GM12878 (cell line): ENCODE measurements around the gene SVIL. TPM values are rescaled to one million over a fixed set of nuclear protein-coding genes. Genes with fewer than 3 reads are reported as not detected.
A peak's percentile ranks its signal among the peaks of the same experiment; 100 is the strongest.

Experiments
- ATAC-seq: fragments of 200-7000 bp; cut with Tn5 transposase; 3 replicates; pipeline ENCODE4 v1.9.1; 2020; ENCODE audit warnings: mild to moderate bottlenecking, moderate library complexity
- BruUV-seq: library from RNA; stranded (reverse); fragments of 400-500 nt; replicated peaks from 2 replicates; lab custom pipeline; 2021; lab: Mats Ljungman, UMichigan
- CTCF ChIA-PET: fragments of 300-600 bp; sonication (Branson Sonifier 250); formaldehyde crosslinking; extraction: SDS; loops from one replicate; lab custom pipeline; 2021; ENCODE audit warnings: inconsistent platforms; lab: Yijun Ruan, JAX
- POLR2A ChIA-PET: fragments of 350-600 bp; formaldehyde crosslinking; extraction: SDS; loops from one replicate; lab custom pipeline; 2021; ENCODE audit warnings: inconsistent platforms; lab: Charles Lee
- RAD21 ChIA-PET: fragments of 300-600 bp; sonication (Branson Sonifier 250); formaldehyde crosslinking; loops from one replicate; lab custom pipeline; 2023; ENCODE audit warnings: antibody characterized with exemption; ENCODE audit not compliant: unreplicated experiment; lab: Charles Lee
- SMC1A ChIA-PET: fragments of 300-600 bp; sonication (Branson Sonifier 250); formaldehyde crosslinking; loops from one replicate; lab custom pipeline; 2023; ENCODE audit not compliant: unreplicated experiment, uncharacterized antibody; lab: Charles Lee
- DNase-seq: peaks from one replicate; pipeline ENCODE4 v3.0.0-alpha.2; 2011; ENCODE audit warnings: low read depth, low spot score
- FAIRE-seq: peaks from 3 replicates; lab custom pipeline; 2011; peaks lifted over from hg19 to GRCh38; lab: Jason Lieb, UNC
- H2AFZ ChIP-seq: 2 replicates; pipeline ENCODE4 v1.6.0; 2011; ENCODE audit warnings: low read depth, low read length, control low read depth; ENCODE audit not compliant: control insufficient read depth
- H3K27ac ChIP-seq: 2 replicates; pipeline ENCODE4 v1.5.1; 2011; ENCODE audit warnings: control low read depth; ENCODE audit not compliant: control insufficient read depth, insufficient read depth
- H3K27me3 ChIP-seq, 2 experiments: replicated peaks in 1 of 2; 2 replicates each; pipeline versions ENCODE4 v1.6.0 to v1.6.1; 2011; ENCODE audit warnings: low read length in 1 of 2; ENCODE audit not compliant: control insufficient read depth in 2 of 2, insufficient read depth in 2 of 2
- H3K36me3 ChIP-seq, 2 experiments: 2 replicates each; pipeline ENCODE4 v1.5.1; 2011; ENCODE audit warnings: low read length in 1 of 2; ENCODE audit not compliant: control insufficient read depth in 2 of 2, insufficient read depth in 2 of 2
- H3K4me1 ChIP-seq: 2 replicates; pipeline ENCODE4 v1.6.1; 2011; ENCODE audit warnings: mild to moderate bottlenecking, low read length, moderate library complexity, mixed read lengths; ENCODE audit not compliant: control insufficient read depth, insufficient read depth
- H3K4me2 ChIP-seq: 2 replicates; pipeline ENCODE4 v1.6.0; 2011; ENCODE audit warnings: control low read depth; ENCODE audit not compliant: control insufficient read depth, insufficient read depth
- H3K4me3 ChIP-seq: fragments of 200-600 bp; sonication (generic); 2 replicates; pipeline ENCODE4 v1.5.1; 2016
- H3K79me2 ChIP-seq: 2 replicates; pipeline ENCODE4 v1.6.0; 2011; ENCODE audit warnings: low read length; ENCODE audit not compliant: control insufficient read depth, insufficient read depth
- H3K9ac ChIP-seq: 2 replicates; pipeline ENCODE4 v1.8.0; 2011; ENCODE audit warnings: low read length, control low read depth, mixed read lengths; ENCODE audit not compliant: control insufficient read depth, insufficient read depth
- H3K9me3 ChIP-seq: replicated peaks from 3 replicates; pipeline ENCODE4 v1.5.1; 2011; ENCODE audit warnings: mild to moderate bottlenecking, low read length; ENCODE audit not compliant: control insufficient read depth, insufficient read depth
- H4K20me1 ChIP-seq: 2 replicates; pipeline ENCODE4 v1.6.0; 2011; ENCODE audit not compliant: control insufficient read depth, insufficient read depth
- BMI1 ChIP-seq: fragments of 450-650 bp; IDR thresholded peaks from 2 replicates; pipeline ENCODE4 v1.6.1; 2016; ENCODE audit warnings: mild to moderate bottlenecking, moderate library complexity, borderline replicate concordance
- BRCA1 ChIP-seq: IDR thresholded peaks from 2 replicates; pipeline ENCODE4 v1.6.1; 2011; ENCODE audit warnings: low read depth, low read length, improper control_type of control experiment
- EP300 ChIP-seq, 2 experiments: fragments of 150-350 bp in 1 of 2; IDR thresholded peaks; 2 replicates each; pipeline ENCODE4 v1.6.1; 2011 to 2012; ENCODE audit warnings: low read depth in 2 of 2, low read length in 2 of 2, borderline replicate concordance in 1 of 2, improper control_type of control experiment in 1 of 2, inconsistent platforms in 1 of 2; ENCODE audit not compliant: control insufficient read depth in 1 of 2
- FOXM1 ChIP-seq: IDR thresholded peaks from 2 replicates; pipeline ENCODE4 v1.6.1; 2012; ENCODE audit warnings: low read depth, mild to moderate bottlenecking, inconsistent platforms, low read length, moderate library complexity
- GABPA ChIP-seq: IDR thresholded peaks from 2 replicates; pipeline ENCODE4 v1.6.1; 2014; ENCODE audit warnings: antibody characterized with exemption, low read depth, mild to moderate bottlenecking, inconsistent platforms
- HDAC2 ChIP-seq: fragments of 200-600 bp; sonication (generic); IDR thresholded peaks from 2 replicates; pipeline ENCODE4 v1.6.1; 2017
- HDAC6 ChIP-seq: fragments of 200-600 bp; sonication (generic); IDR thresholded peaks from one replicate; pipeline ENCODE4 v1.8.0; 2017; ENCODE audit warnings: antibody characterized with exemption; ENCODE audit not compliant: unreplicated experiment
- LARP7 ChIP-seq: fragments of 450-650 bp; IDR thresholded peaks from 2 replicates; pipeline ENCODE4 v1.6.1; 2017; ENCODE audit warnings: mild to moderate bottlenecking
- MEF2B ChIP-seq: fragments of 450-650 bp; IDR thresholded peaks from 2 replicates; pipeline ENCODE4 v1.6.1; 2018; ENCODE audit warnings: mild to moderate bottlenecking, moderate library complexity; ENCODE audit not compliant: partially characterized antibody, poor library complexity, severe bottlenecking
- NFYA ChIP-seq: IDR thresholded peaks from 2 replicates; pipeline ENCODE4 v1.6.1; 2011; ENCODE audit warnings: low read depth, mild to moderate bottlenecking, low read length, improper control_type of control experiment, borderline replicate concordance
- NFYB ChIP-seq: IDR thresholded peaks from 2 replicates; pipeline ENCODE4 v1.6.1; 2011; ENCODE audit warnings: low read depth, mild to moderate bottlenecking, low read length, improper control_type of control experiment, moderate library complexity; ENCODE audit not compliant: insufficient read depth
- RFX5 ChIP-seq: IDR thresholded peaks from 2 replicates; pipeline ENCODE4 v1.6.1; 2011; ENCODE audit warnings: low read depth, low read length, improper control_type of control experiment
- STAT1 ChIP-seq: fragments of 450-650 bp; conservative IDR thresholded peaks from 2 replicates; pipeline ENCODE4 v1.6.1; 2014; ENCODE audit warnings: antibody characterized with exemption, mild to moderate bottlenecking
- SUPT20H ChIP-seq: IDR thresholded peaks from 2 replicates; pipeline ENCODE4 v1.6.1; 2011; ENCODE audit warnings: low read depth, mild to moderate bottlenecking, low read length, moderate library complexity, borderline replicate concordance; ENCODE audit not compliant: control insufficient read depth
- ZNF217 ChIP-seq: fragments of 450-650 bp; IDR thresholded peaks from 2 replicates; pipeline ENCODE4 v1.6.1; 2017; ENCODE audit warnings: antibody characterized with exemption, mild to moderate bottlenecking
- WGBS: methylation state at CpG from one replicate; pipeline ENCODE4 v1.1.6; 2016; ENCODE audit warnings: low lambda C conversion rate; ENCODE audit not compliant: insufficient replicate concordance, insufficient coverage; ENCODE audit errors: missing lambda C conversion rate; 5-methylcytosine and 5-hydroxymethylcytosine counted together
- in situ Hi-C: fragments of 300-500 bp; cut with MboI; formaldehyde crosslinking; loops from 9 replicates; pipeline ENCODE4 v1.14.3; 2018; ENCODE audit warnings: mixed read lengths
- intact Hi-C: fragments of 100-400 bp; cut with micrococcal nuclease; formaldehyde crosslinking; loops from one replicate; pipeline ENCODE4 v1.14.2; 2022; ENCODE audit not compliant: unreplicated experiment
- polyA plus RNA-seq, 11 experiments: library from polyadenylated mRNA; depleted of rRNA in 4 of 11; unstranded in 6 of 11; stranded (reverse) in 5 of 11; fragments of >200 nt; fragmentation: Nextera tagmentation in 4 of 11; fragmentation: Illumina TruSeq in 1 of 11; extraction: Ambion mirVana in 4 of 11; extraction: Trizol in 1 of 11; gene quantifications; 1 replicate in 1 of 11; 2 replicates in 10 of 11; pipeline versions ENCODE4 v1.2.1 to v1.2.3, GENCODE V29; 2011 to 2016; ENCODE audit warnings: inconsistent platforms in 2 of 11, missing spikeins in 2 of 11, low read depth in 1 of 11
- total RNA-seq, 4 experiments: library from RNA; depleted of rRNA in 3 of 4; stranded (reverse); fragments of >200 nt in 3 of 4; fragmentation: Illumina TruSeq in 1 of 4; extraction: Trizol in 1 of 4; gene quantifications; 2 replicates each; pipeline versions ENCODE4 v1.2.1 to v1.2.3, GENCODE V29; 2013 to 2021
- TF ChIP-seq, protein P1 (sequence below): fragments of 450-650 bp; IDR thresholded peaks from 2 replicates; pipeline ENCODE4 v1.6.1; 2014; ENCODE audit warnings: mild to moderate bottlenecking
- TF ChIP-seq, protein P2 (sequence below): fragments of 450-650 bp; IDR thresholded peaks from 2 replicates; pipeline ENCODE4 v1.6.1; 2016; ENCODE audit warnings: mild to moderate bottlenecking

The SVIL gene
- total and polyA plus RNA-seq, 10 of the 15 experiments (the other 5 are each of a cell fraction or from before 2014, with no cell fraction given), result 0.22 to 1.9 (median 0.87) TPM

DNA sequence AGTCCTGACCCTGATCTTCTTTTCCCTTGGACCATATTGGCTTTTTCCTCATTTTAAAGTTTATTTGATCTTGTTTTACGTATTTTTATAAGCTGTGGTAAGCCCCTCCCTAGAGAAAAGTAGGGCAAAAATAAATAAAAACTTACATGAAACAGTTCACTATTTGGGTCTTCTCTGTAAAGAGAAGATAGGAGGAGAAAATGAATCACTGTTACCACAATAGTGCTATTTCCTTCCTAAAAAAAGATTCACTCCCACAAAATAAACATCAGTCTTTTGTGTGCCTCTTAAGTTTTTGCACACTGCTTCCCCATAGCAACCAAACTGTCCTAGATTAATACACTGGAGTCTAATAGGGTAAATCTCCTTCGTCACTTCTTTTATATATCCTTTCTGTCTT is 1.4 kb upstream of the SVIL start:
- no peak overlapping the region for H2AFZ ChIP-seq
- H3K79me2 ChIP-seq, result no peaks in the 10 kb centered on the region
- no peaks in the 10 kb centered on the region; the same call in 2 of the 3 replicates for H3K9me3 ChIP-seq
- H3K36me3 ChIP-seq, result no peaks in the 10 kb centered on the region
- CTCF ChIA-PET, result interaction anchor here (0.9 to 2.0 kb wide), 6 partner anchors 12 to 110 kb away, joined by 4 to 6 read pairs (median 4); no protein-coding TSS in a partner anchor
- intact Hi-C loops (loop anchor here (2.0 to 5.0 kb wide), 2 partner anchors 23 to 44 kb away; no protein-coding TSS in a partner anchor), in situ Hi-C loops (no loop called here)
- POLR2A ChIA-PET, result interaction anchor here (1.1 kb wide), 1 partner anchor 139 kb away, joined by 4 read pairs; no protein-coding TSS in a partner anchor
- no peak for FAIRE-seq
- H3K27me3 ChIP-seq, result no peaks in the 10 kb centered on the region
- ATAC-seq, result peak; percentile 24
- no peak overlapping the region for H3K4me2 ChIP-seq
- RAD21 ChIA-PET, result interaction anchor here (0.7 to 2.3 kb wide), 2 partner anchors 12 to 97 kb away, joined by 3 to 8 read pairs; no protein-coding TSS in a partner anchor
- no peak overlapping the region for H3K9ac ChIP-seq
- no peak overlapping the region for H3K27ac ChIP-seq
- peak; percentile 15 for DNase-seq
- TF ChIP-seq NFYA (no peak), GABPA (no peak), FOXM1 (no peak), EP300 (IDR thresholded peaks at IDR 0.05; ENCODE audit: borderline replicate concordance in 1 of 2, control insufficient read depth in 1 of 2, low read depth in 2 of 2, low read length in 2 of 2) (0 out of 4 replicates have a peak, but pooled peaks of 1 of the 2 experiments have one; percentile 8), ZNF217 (no peak), HDAC2 (no peak), HDAC6 (no peak), BRCA1 (no peak), MEF2B (peak; percentile 15), RFX5 (peak; percentile 82), STAT1 (no peak), SUPT20H (no peak), NFYB (0 out of 2 replicates have a peak, but pooled peaks have one; percentile 3), LARP7 (no peak), BMI1 (0 out of 2 replicates have a peak, but pooled peaks have one; percentile 36)
- TF ChIP-seq, protein P1, sequence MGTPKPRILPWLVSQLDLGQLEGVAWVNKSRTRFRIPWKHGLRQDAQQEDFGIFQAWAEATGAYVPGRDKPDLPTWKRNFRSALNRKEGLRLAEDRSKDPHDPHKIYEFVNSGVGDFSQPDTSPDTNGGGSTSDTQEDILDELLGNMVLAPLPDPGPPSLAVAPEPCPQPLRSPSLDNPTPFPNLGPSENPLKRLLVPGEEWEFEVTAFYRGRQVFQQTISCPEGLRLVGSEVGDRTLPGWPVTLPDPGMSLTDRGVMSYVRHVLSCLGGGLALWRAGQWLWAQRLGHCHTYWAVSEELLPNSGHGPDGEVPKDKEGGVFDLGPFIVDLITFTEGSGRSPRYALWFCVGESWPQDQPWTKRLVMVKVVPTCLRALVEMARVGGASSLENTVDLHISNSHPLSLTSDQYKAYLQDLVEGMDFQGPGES, result no peak
- TF ChIP-seq, protein P2, sequence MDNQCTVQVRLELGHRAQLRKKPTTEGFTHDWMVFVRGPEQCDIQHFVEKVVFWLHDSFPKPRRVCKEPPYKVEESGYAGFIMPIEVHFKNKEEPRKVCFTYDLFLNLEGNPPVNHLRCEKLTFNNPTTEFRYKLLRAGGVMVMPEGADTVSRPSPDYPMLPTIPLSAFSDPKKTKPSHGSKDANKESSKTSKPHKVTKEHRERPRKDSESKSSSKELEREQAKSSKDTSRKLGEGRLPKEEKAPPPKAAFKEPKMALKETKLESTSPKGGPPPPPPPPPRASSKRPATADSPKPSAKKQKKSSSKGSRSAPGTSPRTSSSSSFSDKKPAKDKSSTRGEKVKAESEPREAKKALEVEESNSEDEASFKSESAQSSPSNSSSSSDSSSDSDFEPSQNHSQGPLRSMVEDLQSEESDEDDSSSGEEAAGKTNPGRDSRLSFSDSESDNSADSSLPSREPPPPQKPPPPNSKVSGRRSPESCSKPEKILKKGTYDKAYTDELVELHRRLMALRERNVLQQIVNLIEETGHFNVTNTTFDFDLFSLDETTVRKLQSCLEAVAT, result no peak
- WGBS, result 28% methylated on average over 2 of the region's 2 CpGs
- no TSS peak for BruUV-seq
- no peak overlapping the region for H3K4me3 ChIP-seq
- H4K20me1 ChIP-seq, result no peaks in the 10 kb centered on the region
- SMC1A ChIA-PET, result interaction anchor here (0.7 to 2.5 kb wide), 5 partner anchors 11 to 91 kb away, joined by 3 to 12 read pairs (median 6); no protein-coding TSS in a partner anchor
- H3K4me1 ChIP-seq, result no peaks in the 10 kb centered on the region
